ENCODE measurements around the gene CRADD.

Gene CRADD

DNA sequence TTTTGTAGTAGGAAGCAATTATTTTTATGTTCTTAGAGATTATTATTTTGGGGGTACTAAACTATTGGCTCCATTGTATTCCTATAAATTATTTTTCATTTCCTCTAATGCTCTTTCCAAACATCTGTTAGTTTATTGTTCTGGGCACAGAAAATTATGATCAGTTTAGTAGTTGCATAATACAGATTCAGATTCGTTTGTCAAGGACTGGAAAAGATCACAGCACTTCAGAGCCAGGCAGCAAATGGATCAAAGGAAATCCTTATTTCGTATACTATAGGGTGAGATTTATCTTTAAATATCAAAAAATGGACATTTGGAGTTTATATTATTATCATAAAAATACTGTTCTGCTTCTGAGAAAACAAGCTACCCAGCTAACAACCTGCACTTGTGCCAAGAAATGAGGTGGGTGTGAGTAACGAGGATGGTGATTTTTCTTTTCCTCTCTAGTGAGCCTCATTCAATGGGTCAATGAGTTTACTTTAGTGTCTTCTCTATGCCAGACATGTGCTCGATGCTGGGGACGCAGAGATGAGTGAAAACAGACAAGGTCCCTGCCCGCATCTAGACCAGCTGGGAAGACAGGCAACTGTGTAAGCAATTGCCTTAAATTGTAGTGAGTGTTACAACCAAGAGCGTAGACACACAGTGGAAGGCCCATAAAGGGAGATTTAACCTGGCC lies 262.6 kb downstream of the CRADD start:
- DNase-seq (ENCODE audit: low read depth): peak; percentile 17

DNA sequence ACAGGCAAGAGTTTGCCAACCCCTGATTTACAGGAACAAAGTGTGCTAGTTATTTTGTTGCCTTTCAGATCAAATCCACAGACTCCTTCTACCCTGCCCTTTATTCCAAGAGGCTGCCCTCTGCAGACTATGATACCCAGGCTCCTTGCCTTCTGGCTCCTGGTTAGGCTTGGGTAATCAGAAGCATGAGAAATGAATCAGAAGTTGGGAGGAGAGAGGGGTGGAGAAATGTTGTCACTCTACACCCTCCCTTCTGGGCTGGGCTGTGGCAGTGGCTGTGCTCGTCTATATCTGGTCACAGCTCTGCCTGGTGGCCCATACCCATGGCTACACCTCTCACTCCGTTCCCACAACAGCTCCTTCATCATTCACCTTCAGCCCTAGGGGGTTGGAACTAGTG lies 266.6 kb downstream of the CRADD start:
- peak; percentile 59 for DNase-seq (ENCODE audit: low read depth)

DNA sequence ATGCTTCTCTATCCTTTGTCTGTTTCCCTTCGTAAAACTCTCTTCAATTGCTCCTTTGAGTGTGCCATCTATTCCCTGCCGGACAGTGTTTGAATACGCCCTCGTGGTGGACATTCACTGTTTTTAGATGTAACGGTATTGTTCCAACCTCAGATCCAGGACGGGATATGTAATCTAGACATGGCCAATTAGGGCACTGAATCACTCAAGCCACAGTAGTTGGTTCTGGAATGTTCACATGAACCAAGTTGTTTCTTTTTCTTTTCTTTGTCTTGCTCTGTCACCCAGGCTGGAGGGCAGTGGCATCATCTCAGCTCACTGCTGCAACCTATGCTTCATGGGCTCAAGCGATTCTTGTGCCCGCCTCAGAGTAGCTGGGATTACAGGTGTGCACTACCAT lies 267.0 kb downstream of the CRADD start:
- DNase-seq (ENCODE audit: low read depth): peak; percentile 13
